ENCODE measurements around the gene C19orf47.
"Not testable (repeated sequence)": the region's sequence is repeated elsewhere in the genome, so short reads cannot be mapped to it uniquely, and the experiment has no call there.

C19orf47 gene

DNA sequence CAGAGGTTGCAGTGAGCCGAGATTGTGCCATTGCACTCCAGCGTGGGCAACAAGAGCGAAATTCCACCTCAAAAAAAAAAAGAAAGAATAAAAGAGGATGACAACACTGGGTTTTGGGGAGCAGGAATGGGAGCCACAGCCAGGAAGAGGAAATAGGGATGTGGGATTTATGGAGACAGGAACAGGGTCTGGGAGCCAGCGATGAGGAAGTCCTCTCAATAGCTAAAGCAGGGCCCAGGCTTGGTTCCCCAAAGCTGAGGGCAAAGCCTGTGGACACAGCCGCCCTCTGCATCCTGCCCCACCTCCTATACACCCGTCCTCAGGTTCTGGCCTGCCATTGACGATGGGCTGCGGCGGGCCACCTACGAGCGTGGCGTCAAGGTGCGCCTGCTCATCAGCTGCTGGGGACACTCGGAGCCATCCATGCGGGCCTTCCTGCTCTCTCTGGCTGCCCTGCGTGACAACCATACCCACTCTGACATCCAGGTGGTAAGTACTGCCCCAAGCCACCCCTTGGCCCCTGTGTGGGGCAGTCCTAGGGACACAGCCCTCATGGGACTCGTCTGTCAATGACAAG is 28.2 kb upstream of the C19orf47 start:
- no peak for DNase-seq (ENCODE audit: low read depth)

DNA sequence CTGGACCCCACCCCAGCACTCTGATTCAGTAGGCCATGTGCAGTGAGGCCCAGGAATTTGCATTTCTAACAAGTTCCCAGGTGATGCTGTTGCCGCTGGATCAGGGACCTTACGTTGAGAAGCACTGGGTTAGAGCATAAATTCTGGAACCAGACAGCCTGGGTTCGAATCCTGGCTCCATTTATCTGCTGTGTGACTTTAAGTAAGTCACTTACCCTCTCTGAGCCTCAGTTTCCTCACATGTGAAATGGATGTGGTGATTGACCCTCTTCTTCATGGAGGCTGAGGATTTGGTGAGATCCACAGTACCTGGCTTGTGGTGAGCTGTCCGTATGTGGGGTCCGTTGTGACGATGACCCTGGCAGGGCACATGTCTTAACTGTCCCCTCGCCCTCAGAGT is 25.9 kb upstream of the C19orf47 start:
- DNase-seq (ENCODE audit: low read depth): no peak

GRCh38 chr19:40371802-40372122 is 23.6 kb upstream of the C19orf47 start:
- no peak for DNase-seq (ENCODE audit: low read depth)

DNA sequence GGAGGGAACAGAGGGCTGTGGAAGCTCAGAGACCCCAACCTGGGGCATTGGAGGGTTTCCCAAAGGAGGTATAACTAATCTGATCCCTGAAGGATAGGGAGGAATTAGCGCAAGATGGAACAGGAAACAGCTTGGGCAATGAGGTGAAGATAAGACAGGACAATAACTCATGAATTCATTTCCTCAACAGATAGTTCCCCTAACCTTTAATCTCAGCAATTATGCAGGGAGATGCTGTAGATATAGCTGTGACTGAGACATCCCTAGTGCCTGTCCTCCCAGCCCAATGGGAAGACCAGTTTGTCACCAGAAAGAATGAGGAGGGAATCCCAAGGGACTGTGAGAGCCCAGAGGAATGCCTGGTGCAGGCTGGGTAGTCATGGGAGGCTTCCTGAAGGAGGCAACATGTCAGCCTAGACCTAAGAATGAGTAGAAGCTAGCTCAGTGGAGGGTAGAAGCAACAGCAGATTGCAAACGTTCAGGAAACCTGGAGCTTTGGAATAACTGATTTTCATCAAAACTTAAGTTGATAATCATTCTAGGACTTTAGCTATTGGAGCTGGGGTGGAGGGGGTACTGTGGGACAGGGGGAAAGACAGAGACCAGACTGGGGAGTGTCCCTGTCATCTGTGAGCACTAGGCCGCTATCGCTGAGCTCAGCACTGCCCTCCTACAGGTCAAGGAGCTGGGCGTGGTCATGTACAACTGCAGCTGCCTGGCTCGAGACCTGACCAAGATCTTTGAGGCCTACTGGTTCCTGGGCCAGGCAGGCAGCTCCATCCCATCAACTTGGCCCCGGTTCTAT is 23.0 kb upstream of the C19orf47 start:
- DNase-seq (ENCODE audit: low read depth): no peak

DNA sequence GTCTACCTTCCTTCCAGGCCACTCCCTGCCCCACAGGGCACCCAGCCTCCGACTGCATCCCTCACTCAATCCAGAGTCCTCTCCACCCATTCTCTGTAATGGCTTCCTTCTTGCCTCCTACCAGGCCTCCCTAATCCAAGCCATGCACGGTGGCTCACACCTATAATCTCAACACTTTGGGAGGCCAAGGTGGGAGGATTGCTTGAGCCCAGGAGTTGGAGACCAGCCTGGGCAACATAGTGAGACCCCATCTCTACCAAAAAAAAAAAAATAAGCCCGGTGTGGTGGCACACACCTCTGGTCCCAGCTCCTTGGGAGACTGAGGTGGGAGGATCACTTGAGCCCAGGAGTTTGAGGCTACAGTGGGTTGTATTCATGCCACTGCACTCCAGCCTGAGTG is 22.1 kb upstream of the C19orf47 start:
- DNase-seq (ENCODE audit: low read depth): not testable (repeated sequence)

GRCh38 chr19:40369797-40370196 is 21.6 kb upstream of the C19orf47 start:
- no peak for DNase-seq (ENCODE audit: low read depth)

DNA sequence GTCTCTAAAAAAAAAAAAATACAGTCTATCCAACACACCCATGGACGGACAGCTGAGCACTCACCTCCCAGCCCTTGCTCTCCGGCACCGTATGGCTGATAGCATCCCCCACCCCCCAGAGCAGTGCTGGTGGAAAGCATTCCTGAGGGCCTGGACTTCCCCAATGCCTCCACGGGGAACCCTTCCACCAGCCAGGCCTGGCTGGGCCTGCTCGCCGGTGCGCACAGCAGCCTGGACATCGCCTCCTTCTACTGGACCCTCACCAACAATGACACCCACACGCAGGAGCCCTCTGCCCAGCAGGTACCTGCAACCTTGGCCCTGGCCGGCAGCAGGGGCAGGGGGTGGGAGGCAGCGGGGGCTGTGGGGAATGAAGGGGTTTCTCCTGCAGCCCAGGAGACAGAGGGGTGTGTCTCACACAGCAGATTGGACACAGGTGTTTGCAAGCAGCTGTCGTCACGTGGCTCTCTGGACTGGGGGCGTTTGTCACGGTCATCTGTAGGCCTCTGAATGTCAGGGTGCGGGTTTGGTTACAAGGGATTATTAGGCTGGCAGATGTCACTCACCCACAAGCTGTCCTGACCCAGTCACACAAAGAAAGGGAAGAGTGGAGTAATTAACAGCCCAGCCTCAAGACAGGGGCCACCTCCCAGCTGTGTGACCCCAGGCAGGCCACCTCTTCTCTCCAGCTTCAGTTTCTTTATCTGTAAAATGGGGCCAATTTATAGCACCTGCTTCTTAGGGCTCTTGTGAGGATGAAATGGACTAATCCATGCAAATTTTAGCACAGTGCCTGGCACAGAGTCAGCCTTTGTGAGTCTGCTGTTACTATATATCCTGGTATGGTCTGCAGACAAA is 19.6 kb upstream of the C19orf47 start:
- DNase-seq (ENCODE audit: low read depth): no peak

GRCh38 chr19:40366697-40367561 is 18.7 kb upstream of the C19orf47 start:
- no peak for DNase-seq (ENCODE audit: low read depth)

- DNase-seq (ENCODE audit: low read depth): no peak
Observed at GRCh38 chr19:40365613-40366401, 17.6 kb upstream of the C19orf47 start.

- no peak for DNase-seq (ENCODE audit: low read depth)
Observed at GRCh38 chr19:40365010-40365409, 16.8 kb upstream of the C19orf47 start.

- DNase-seq (ENCODE audit: low read depth): no peak
Observed at GRCh38 chr19:40363069-40363468, 14.9 kb upstream of the C19orf47 start.

DNA sequence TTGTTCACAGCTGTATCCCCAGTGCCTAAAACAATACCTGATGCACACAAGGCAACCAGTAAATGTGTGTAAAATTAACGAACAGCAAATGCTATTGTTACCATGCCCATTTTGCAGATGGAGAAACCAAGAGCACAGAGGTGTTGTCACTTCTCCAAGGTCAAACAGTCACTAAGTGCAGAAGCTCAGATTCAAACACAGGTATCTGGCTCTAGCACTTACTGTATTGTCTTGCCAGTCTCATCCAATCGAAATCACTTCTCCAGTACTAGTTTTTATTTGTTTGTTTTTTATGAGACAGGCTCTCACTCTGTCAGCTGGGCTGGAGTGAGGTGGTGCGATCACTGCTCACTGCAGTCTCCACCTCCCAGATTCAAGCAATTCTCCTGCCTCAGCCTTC is 14.0 kb upstream of the C19orf47 start:
- DNase-seq (ENCODE audit: low read depth): no peak

GRCh38 chr19:40360708-40361241 is 12.6 kb upstream of the C19orf47 start:
- no peak for DNase-seq (ENCODE audit: low read depth)

DNA sequence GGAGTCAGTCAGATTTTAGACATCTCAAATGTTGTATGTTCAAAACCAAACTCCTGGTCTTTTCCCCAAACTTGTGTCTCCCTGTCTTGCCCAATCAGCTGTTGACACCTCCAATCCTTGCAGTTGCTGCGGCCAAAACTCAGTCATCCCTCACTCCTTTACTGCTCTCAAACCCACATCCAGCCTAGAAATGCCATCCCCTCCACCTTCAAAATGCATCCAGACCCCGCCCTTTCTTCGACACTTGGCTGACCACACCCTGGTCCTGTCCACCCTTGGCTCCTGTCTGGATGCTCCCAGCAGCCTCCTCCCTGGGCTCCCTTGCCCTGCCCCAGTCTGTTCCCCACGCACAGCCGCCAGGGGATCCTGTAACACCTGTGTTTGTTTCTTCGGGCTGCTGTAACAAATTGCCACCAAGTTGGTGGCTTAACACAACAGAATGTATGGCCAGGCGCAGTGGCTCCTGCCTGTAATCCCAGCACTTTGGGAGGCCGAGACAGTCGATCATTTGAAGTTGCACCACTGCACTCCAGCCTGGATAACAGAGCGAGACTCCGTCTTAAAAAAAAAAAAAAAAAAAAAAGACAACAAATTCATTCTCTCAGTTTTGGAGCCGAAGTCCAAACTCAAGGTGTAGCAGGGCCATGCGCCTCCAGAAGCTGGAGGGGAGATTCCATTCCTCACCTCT is 12.0 kb upstream of the C19orf47 start:
- no peak for DNase-seq (ENCODE audit: low read depth)

DNA sequence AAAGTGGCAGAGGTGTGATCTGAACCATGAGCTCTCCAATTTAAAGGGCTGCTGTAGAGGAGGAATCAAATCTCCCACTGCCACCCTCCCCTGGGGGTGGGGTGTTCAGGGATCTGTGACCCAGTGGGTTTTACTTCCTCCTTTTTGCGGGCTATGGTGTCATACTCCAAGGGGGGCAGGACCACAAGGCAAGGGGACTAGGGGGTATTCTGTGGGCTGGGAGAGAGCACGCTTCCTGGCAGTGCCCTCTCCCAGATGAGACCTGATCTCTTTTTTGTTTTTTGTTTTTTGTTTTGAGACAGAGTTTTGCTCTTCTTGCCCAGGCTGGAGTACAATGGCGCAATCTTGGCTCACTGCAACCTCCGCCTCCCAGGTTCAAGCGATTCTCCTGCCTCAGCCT is 10.6 kb upstream of the C19orf47 start:
- no peak for DNase-seq (ENCODE audit: low read depth)

GRCh38 chr19:40357640-40358039 is 9.4 kb upstream of the C19orf47 start:
- no peak for DNase-seq (ENCODE audit: low read depth)

DNA sequence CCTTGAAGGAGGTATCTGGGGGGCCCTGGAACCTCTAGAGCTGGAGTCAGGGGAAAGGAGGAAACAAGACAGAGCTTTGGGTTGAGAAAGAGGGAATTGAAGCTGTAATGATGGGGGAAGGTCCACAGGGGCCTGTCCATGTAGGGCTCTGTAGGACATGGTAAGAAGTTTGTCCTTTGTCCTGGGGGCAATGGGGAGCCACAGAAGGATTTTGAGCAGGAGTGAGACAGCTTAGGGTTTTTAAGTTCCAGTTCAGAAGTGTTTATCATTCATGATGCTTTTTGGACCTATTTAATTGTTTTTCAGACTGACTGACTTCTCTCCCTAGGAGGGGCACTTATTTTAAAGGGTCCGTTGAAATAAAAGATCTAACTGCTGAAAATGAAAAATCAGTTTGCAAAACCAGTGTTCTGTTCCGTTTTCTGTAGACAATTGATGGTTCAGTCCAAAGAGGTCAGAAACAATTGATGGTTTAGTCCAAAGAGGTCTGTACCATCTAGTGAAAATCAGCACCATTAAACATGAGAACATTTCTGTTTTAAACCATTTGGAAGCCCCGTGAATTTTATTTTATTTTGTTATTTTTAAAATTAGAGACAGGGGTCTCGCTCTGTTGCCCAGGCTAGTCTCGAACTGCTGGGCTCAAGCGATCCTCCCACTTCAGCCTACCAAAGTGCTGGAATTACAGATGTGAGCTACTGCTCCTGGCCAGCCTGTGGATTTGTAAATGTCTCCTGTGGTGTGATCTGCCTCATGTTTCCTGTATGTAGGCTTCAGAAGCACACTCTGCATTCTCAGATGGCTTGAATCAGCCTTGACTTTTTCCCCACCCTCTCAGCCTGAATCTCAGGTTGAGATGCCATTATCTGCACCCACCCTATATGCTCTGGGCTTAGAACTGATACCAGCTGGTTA is 8.7 kb upstream of the C19orf47 start:
- no peak for DNase-seq (ENCODE audit: low read depth)

- DNase-seq (ENCODE audit: low read depth): no peak
Observed at GRCh38 chr19:40355975-40356680, 7.9 kb upstream of the C19orf47 start.
